Kidney epithelial cell (primary cell): ENCODE data around the gene RDX. TPM values are rescaled to one million over a fixed set of nuclear protein-coding genes. Genes with fewer than 3 reads are reported as not detected.
"Not testable (repeated sequence)": the region's sequence is repeated elsewhere in the genome, so short reads cannot be mapped to it uniquely, and the experiment has no call there.

Source experiments
- DNase-seq: peaks from one replicate; pipeline ENCODE4 v3.0.0-alpha.2; 2010; ENCODE audit warnings: low read depth
- H3K27me3 ChIP-seq: 2 replicates; pipeline ENCODE4 v1.6.0; 2011; ENCODE audit warnings: low read length; ENCODE audit not compliant: control insufficient read depth, insufficient read depth
- H3K36me3 ChIP-seq: 2 replicates; pipeline ENCODE4 v1.5.1; 2011; ENCODE audit warnings: low read length; ENCODE audit not compliant: control insufficient read depth, insufficient read depth
- H3K4me3 ChIP-seq: 2 replicates; pipeline ENCODE4 v1.5.1; 2011; ENCODE audit warnings: low read depth, mild to moderate bottlenecking, control low read depth, low read length
- total RNA-seq: library from RNA; depleted of rRNA; stranded (reverse); fragments of >200 nt; gene quantifications from 2 replicates; pipeline ENCODE4 v1.2.3, GENCODE V29; 2015
- TF ChIP-seq, protein P1 (sequence below): IDR thresholded peaks from 2 replicates; pipeline ENCODE4 v1.5.1; 2011; ENCODE audit warnings: mild to moderate bottlenecking, moderate library complexity, low read length, control low read depth, inconsistent platforms; ENCODE audit not compliant: insufficient read depth, poor library complexity, severe bottlenecking

RDX gene
- total RNA-seq, 1 donor from 2014 or later = 46.7 TPM

DNA sequence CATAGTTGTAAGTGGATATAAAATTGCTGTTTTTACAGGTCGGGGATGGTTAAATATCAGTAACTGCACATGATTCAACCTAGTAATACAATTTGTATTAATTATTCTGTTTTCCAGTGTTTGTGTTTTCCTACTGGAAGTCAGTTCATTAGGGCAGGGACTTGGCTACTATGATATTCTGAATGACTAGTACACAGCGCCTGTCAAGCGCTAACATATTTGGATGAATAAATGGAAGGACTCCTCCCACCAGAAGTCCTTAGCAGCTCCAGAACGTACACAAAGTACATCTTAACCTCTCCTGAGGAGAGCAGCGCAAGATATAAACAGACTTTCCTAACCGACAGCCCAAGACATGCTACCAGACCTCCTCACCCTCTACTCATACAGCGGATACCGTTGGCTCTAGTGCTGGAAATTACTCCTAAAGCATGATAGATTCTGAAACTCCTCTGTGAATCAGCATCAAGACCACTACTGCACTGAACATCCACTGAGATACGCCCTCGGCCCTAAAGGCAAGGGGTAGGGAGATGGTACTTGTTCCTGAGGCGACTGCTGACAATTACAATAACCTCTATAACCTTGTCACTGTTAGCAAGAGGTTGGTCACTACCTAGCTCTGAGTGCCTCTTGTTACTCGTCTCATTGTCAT, 79.1 kb downstream of the RDX start:
- H3K4me3 ChIP-seq = no peak overlapping the region
- no peaks in the 10 kb centered on the region for H3K36me3 ChIP-seq
- TF ChIP-seq, protein P1, sequence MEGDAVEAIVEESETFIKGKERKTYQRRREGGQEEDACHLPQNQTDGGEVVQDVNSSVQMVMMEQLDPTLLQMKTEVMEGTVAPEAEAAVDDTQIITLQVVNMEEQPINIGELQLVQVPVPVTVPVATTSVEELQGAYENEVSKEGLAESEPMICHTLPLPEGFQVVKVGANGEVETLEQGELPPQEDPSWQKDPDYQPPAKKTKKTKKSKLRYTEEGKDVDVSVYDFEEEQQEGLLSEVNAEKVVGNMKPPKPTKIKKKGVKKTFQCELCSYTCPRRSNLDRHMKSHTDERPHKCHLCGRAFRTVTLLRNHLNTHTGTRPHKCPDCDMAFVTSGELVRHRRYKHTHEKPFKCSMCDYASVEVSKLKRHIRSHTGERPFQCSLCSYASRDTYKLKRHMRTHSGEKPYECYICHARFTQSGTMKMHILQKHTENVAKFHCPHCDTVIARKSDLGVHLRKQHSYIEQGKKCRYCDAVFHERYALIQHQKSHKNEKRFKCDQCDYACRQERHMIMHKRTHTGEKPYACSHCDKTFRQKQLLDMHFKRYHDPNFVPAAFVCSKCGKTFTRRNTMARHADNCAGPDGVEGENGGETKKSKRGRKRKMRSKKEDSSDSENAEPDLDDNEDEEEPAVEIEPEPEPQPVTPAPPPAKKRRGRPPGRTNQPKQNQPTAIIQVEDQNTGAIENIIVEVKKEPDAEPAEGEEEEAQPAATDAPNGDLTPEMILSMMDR = no peak
- DNase-seq = no peak
- H3K27me3 ChIP-seq = no peaks in the 10 kb centered on the region

GRCh38 chr11:110209313-110209694, 87.1 kb downstream of the RDX start:
- DNase-seq, H3K27me3 ChIP-seq: not testable (repeated sequence)
- H3K4me3 ChIP-seq = peak overlapping the region; percentile 31

GRCh38 chr11:110208678-110209312, 87.6 kb downstream of the RDX start:
- DNase-seq, H3K27me3 ChIP-seq, H3K36me3 ChIP-seq: not testable (repeated sequence)
- H3K4me3 ChIP-seq = peak overlapping the region; percentile 31

More at GRCh38 chr11:110209313-110209694, 87.1 kb downstream of the RDX start:
- not testable (repeated sequence) for H3K36me3 ChIP-seq

GRCh38 chr11:110207123-110207522, 89.3 kb downstream of the RDX start:
- Histone ChIP-seq H3K27me3 (no peaks in the 10 kb centered on the region), H3K4me3 (no peak overlapping the region), H3K36me3 (no peaks in the 10 kb centered on the region)
- no peak for DNase-seq
- TF ChIP-seq, protein P1 = no peak

GRCh38 chr11:110200836-110201235, 95.6 kb downstream of the RDX start:
- Histone ChIP-seq H3K4me3 (no peak overlapping the region), H3K27me3 (no peaks in the 10 kb centered on the region), H3K36me3 (no peaks in the 10 kb centered on the region)
- DNase-seq = no peak
- TF ChIP-seq, protein P1 = no peak

DNA sequence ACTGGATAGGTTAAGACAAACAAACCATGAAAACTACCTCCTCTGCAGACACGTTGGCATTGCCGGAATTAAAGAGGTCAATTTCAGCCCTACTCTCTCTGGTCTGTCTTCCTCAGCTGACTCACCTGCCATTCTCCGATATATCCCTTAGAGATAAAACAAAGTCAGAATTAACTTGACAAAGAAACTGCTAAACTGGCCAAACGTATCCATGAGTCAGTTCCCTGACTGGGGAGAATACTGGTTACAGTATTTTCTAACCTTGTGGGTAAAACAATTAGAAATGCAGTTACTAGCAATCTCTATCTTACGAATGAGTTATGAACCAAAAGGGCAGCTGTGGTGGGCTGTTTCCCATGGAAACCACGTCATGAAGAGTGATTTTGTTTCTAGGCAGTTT, 96.2 kb downstream of the RDX start:
- TF ChIP-seq, protein P1 = no peak
- no peak overlapping the region for H3K4me3 ChIP-seq
- DNase-seq = no peak
- H3K27me3 ChIP-seq = no peaks in the 10 kb centered on the region
- H3K36me3 ChIP-seq = no peaks in the 10 kb centered on the region
